HL-60/S4 treated with retinoic acid at 250 ng/mL for 4 days and 3 days (cell line): ENCODE measurements around the gene UVRAG.

Experiments used
- in situ Hi-C: fragments of 300-500 bp; cut with MboI; formaldehyde crosslinking; loops from 2 replicates; pipeline ENCODE4 v1.7.0; 2022; ENCODE audit warnings: low sequenced_read_pairs

Gene UVRAG

GRCh38 chr11:75814677-75815344, at the start of gene UVRAG:
TSS of gene UVRAG (plus strand) at chr11:75815210. CDS start at chr11:75815408, 198 bp downstream.
- in situ Hi-C loops, result no loop called here

GRCh38 chr11:75766443-75767227, 48.4 kb upstream of the UVRAG start:
- in situ Hi-C loops, result no loop called here

DNA sequence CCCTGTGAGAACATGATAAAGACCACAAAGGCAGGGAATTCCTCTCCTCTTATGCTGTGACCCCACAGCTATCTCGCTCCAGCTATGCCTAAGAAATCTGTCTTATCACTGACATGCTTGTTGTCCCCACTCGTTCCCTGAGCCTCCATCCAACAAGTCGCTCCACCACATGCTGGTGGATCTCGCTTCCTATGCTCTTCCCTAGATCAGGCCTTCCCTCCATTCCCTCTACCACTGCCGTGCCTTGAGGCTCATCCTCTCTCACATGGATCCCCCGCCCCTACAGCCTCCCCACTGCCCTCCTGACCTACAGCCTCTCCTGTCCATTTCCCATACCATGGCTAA, 47.8 kb upstream of the UVRAG start:
- in situ Hi-C loops, result no loop called here

DNA sequence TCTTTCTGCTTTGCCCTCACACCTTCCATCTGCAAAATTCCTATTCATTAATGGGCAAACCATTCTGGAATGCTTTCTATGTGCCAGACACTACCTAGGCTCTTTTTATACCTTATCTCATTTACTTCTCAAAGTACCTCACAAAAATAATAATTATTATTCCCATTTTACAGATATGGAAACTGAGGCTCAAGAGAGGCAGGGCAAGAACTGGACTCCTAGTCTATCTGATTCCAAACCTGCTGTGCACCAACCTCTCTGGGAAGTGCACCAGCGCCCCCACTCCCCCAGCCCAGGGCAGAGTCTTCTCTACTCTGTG, 47.3 kb upstream of the UVRAG start:
- in situ Hi-C loops, result no loop called here

- in situ Hi-C loops, result no loop called here
Measured at GRCh38 chr11:75768112-75768908, 46.7 kb upstream of the UVRAG start, which contains the start of gene DGAT2. TSS of gene DGAT2 (plus strand) at chr11:75768778. CDS start at chr11:75768992, 214 bp downstream.

DNA sequence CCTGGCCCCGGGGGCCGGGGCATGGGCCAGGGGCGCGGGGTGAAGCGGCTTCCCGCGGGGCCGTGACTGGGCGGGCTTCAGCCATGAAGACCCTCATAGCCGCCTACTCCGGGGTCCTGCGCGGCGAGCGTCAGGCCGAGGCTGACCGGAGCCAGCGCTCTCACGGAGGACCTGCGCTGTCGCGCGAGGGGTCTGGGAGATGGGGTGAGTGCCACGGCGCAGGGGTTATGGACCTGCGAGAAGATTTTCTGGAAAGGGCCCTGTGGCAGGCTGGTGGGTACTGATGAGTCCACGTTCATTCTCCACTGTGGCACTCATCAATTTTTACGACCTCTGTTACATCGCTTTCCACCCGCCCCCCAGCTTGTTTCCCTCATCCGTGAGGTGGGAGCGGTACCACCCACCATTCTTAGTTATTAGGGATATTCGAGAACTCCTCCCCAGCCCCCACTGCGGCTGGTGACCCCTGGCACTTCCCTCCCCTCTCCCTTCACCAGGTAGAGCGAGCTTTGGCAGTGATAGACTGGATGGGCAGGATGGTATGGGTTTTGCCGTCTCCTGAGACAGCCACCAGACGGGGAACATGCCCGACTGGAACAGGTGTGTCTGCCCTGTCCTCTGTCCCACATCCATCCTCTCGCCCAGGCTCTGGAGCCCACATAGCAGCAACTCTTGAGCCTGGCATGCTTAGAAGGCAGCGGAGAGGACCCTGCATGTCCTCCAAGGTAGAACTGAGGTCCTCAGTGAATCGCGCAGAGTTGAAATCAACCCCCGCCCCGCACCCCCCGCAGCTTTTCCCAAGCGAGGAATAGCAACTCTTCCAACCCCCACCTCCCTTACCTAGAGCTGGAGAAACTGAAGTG, 45.9 kb upstream of the UVRAG start:
- in situ Hi-C loops, result no loop called here

DNA sequence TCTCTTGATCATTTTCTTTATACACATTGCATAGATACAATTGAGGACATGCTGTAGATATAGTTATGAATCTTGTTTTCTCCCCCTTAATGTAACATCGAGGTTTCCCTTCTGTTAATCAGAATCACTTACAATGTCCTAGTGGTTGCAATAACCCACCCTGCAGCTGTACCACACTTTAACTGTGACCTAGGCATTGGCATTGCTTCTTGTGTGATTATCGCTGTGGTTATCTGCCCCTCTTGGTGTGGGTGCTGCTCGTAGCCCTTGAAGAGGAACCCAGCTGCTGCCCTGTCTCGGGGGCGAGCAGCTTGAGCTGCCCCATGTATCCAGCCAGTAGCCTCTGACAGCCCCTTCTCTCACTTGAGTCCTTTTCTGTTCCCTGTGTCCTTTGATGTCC, 44.9 kb upstream of the UVRAG start:
- in situ Hi-C loops, result no loop called here

DNA sequence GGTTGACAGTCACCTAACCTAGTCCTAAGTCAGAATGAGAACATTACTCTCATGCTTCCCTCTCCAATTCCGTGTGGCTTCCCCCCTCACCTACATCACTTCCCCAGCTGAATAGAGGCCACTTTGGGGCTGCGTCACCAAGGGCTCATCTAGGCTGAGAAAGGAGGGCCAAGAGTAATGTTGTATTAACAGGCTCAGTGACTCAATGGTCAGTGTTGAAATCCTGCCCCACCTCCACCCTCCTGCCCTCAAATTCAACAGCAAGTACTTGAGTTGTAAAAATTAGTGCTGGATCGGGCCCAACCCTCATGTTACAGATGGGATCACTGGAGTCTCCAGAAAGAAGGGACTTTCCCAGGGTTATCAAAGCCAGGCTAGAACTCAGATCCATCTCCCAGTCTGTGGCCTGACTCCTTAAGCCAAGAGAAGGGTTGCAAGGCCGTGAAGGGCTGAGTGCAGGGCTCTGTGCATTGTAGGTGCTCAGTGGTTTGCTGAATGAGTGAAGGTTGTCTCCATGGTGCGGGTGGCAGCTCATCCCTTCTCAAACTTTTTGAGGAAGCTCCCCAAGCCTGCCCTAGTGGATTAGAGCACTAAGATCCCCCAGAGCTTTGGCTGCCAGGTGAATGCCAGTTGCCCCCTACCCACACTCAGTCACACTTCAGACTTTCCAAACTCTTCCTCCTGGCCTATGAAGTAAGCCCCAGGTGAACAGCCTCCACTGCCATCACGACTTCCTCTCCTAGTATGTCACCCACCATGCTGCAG, 43.2 kb upstream of the UVRAG start:
- in situ Hi-C loops, result no loop called here

DNA sequence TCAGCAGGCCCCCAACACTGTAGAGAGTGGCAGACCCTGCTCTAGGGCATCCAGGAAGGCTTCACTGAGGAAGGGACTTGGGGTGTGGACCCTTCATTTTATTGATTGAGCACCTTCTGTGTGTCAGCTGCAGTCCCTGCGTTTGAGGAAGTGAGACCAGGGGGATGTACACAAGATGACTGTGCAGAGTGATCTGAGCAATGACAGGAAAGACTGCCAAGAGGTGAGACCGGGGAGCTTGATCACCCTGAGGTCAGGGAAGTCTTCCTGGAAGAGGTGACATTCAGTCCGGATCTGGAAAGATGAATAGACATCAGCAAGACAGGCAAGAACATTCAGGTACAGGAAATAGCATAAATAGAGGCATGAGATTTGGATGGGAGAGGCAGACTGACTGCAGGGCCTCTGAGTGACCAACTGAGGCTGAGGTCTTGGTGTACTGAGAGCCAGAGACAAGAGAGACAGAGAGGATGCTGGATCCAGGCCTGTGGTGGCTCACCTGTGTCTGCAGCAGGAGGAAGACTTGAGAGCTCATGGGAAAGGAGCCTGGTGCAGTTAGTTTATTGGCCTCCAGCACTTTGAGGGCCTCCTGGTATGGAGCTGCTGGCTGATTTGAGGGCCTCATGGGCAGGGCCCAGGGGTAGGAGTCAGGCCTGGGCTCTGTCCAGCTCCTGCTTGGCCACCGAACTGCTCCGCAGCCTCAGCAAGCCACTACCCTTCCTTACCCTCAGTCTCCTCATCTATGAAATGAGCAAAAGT, 41.2 kb upstream of the UVRAG start:
- in situ Hi-C loops, result no loop called here

- in situ Hi-C loops, result no loop called here
Measured at GRCh38 chr11:75775056-75775455, 40.0 kb upstream of the UVRAG start.

DNA sequence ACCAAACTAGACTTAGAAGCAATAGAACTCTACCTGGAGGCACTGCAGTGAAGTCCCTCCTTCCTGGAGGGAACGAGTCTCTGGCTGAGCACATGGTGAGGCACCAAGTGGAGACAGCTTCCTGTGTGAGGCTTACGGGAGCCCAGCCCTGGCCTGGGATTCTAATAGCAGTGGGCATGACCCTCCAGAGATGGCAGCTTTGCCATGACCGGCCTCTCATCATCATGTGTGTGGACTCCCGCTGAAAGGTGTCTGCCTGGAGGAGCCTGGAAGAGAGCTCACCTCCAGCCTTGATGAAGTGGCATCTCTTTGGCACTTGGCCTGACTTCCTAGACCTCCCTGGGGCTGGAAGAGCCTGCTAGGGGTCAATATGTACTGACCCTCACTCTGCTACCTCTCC, 38.5 kb upstream of the UVRAG start:
- in situ Hi-C loops, result no loop called here

- in situ Hi-C loops, result no loop called here
Measured at GRCh38 chr11:75777461-75778110, 37.4 kb upstream of the UVRAG start.

DNA sequence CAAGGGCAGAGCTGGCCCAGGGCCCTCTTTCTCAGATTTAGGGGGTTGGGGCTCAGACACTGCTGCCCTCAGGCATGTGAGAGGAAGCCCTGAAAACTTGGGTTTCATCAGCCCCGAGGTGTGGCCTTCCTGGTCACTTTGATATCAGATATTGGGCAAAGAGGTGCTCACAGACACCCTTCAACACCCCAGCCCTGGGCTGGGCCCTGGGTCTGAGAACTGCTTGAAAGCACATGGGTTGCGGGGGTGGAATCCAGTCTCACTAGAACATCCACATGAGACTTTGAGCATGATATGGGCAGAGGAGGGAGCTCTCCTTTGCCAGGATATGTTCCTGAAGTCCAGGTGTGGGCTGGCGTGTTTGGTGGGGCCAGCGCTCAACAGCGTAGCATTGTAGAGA, 36.0 kb upstream of the UVRAG start:
- in situ Hi-C loops, result no loop called here

DNA sequence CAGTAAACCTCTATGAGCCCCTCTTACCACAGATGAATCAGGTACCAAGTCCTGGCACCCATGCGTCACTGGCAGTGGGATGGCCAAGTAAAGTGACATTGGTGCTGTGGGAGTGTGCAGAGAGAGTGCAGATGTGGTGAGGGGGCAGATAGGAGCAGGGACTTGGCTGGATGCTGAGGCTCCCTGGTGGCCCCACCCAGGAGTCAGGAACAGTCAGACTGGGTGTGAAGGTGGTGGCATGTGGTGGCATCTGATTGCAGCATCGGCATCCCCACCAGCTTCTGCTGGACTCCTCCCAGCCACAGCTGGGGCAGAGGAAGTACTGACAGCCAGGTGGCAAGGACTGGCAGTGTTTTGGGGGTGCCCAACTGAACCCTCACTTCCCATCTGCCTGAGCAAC, 35.0 kb upstream of the UVRAG start:
- in situ Hi-C loops, result no loop called here

GRCh38 chr11:75780888-75781287, 34.1 kb upstream of the UVRAG start:
- in situ Hi-C loops, result no loop called here

- in situ Hi-C loops, result no loop called here
Measured at GRCh38 chr11:75781296-75781695, 33.7 kb upstream of the UVRAG start.

- in situ Hi-C loops, result no loop called here
Measured at GRCh38 chr11:75781831-75782230, 33.2 kb upstream of the UVRAG start.

GRCh38 chr11:75782540-75783263, 32.3 kb upstream of the UVRAG start:
- in situ Hi-C loops, result no loop called here
